ENCODE results near the gene DOC2B.
"Not testable (repeated sequence)": the region's sequence is repeated elsewhere in the genome, so short reads cannot be mapped to it uniquely, and the experiment has no call there.

DOC2B gene

GRCh38 chr17:187130-187529 lies 5.7 kb upstream of the DOC2B start:
- DNase-seq, result no peak

GRCh38 chr17:185445-186138 lies 4.1 kb upstream of the DOC2B start:
- DNase-seq, result no peak

- DNase-seq, result no peak
Measured at GRCh38 chr17:183021-183420, 1.6 kb upstream of the DOC2B start.

GRCh38 chr17:182050-182751 lies 751 bp upstream of the DOC2B start:
- no peak for DNase-seq

GRCh38 chr17:180381-181244 lies 837 bp downstream of the DOC2B start:
- no peak for DNase-seq

- DNase-seq, result no peak
Measured at GRCh38 chr17:179781-180380, 1.6 kb downstream of the DOC2B start.

- DNase-seq, result no peak
Measured at GRCh38 chr17:179066-179432, 2.4 kb downstream of the DOC2B start.

GRCh38 chr17:178292-179065 lies 3.0 kb downstream of the DOC2B start:
- no peak for DNase-seq

- DNase-seq, result no peak
Measured at GRCh38 chr17:177762-178161, 3.7 kb downstream of the DOC2B start.

- no peak for DNase-seq
Measured at GRCh38 chr17:177155-177554, 4.3 kb downstream of the DOC2B start.

- no peak for DNase-seq
Measured at GRCh38 chr17:173166-173911, 8.1 kb downstream of the DOC2B start.

GRCh38 chr17:172401-172800 lies 9.0 kb downstream of the DOC2B start:
- DNase-seq, result no peak

GRCh38 chr17:171871-172270 lies 9.6 kb downstream of the DOC2B start:
- no peak for DNase-seq

- no peak for DNase-seq
Measured at GRCh38 chr17:170130-170670, 11.2 kb downstream of the DOC2B start.

GRCh38 chr17:168614-169013 lies 12.8 kb downstream of the DOC2B start:
- DNase-seq, result not testable (repeated sequence)

- DNase-seq, result no peak
Measured at GRCh38 chr17:165939-166338, 15.5 kb downstream of the DOC2B start.

GRCh38 chr17:164303-165235 lies 16.9 kb downstream of the DOC2B start:
- DNase-seq, result no peak

- no peak for DNase-seq
Measured at GRCh38 chr17:163514-164098, 17.8 kb downstream of the DOC2B start.

- no peak for DNase-seq
Measured at GRCh38 chr17:162689-163088, 18.8 kb downstream of the DOC2B start.

GRCh38 chr17:161481-161880 lies 20.0 kb downstream of the DOC2B start:
- no peak for DNase-seq
